CD4-positive, alpha-beta T cell (primary cell): ENCODE measurements around the gene TTC33. TPM values are rescaled to one million over a fixed set of nuclear protein-coding genes. Genes with fewer than 3 reads are reported as not detected.

Experiments
- ATAC-seq: fragments of 200-7000 bp; cut with Tn5 transposase; one replicate; pipeline ENCODE4 v1.10.0; 2022; ENCODE audit warnings: mild to moderate bottlenecking; ENCODE audit not compliant: poor library complexity
- CTCF ChIA-PET: fragments of 350-600 bp; sonication (Branson Sonifier 250); formaldehyde crosslinking; loops from one replicate; lab custom pipeline; 2021; ENCODE audit warnings: antibody characterized with exemption, inconsistent platforms; lab: Charles Lee
- POLR2A ChIA-PET: fragments of 350-600 bp; sonication (Branson Sonifier 250); formaldehyde crosslinking; loops from one replicate; lab custom pipeline; 2021; ENCODE audit warnings: antibody characterized with exemption, inconsistent platforms; lab: Charles Lee
- DNase-seq, 14 experiments: peaks; one replicate each; pipeline ENCODE4 v3.0.0-alpha.2; 2013 to 2020; ENCODE audit warnings: mixed read lengths in 2 of 14
- H3K27ac ChIP-seq, 2 donors: one replicate each; pipeline versions ENCODE4 v1.5.1 to v1.7.0; 2013; ENCODE audit warnings: low read length in 2 of 2, low read depth in 1 of 2, mild to moderate bottlenecking in 1 of 2
- H3K27me3 ChIP-seq, 2 experiments: 1 replicate in 1 of 2; 2 replicates in 1 of 2; pipeline versions ENCODE4 v1.6.1 to v1.7.0; 2013; ENCODE audit warnings: low read length in 2 of 2, control low read depth in 1 of 2, mild to moderate bottlenecking in 1 of 2, moderate library complexity in 1 of 2; ENCODE audit not compliant: insufficient read depth in 2 of 2, control insufficient read depth in 1 of 2
- H3K36me3 ChIP-seq: one replicate; pipeline ENCODE4 v1.6.1; 2013; ENCODE audit warnings: low read length, control low read depth; ENCODE audit not compliant: insufficient read depth
- H3K4me1 ChIP-seq: one replicate; pipeline ENCODE4 v1.6.1; 2013; ENCODE audit warnings: low read length, control low read depth; ENCODE audit not compliant: insufficient read depth
- H3K4me3 ChIP-seq: one replicate; pipeline ENCODE4 v1.5.1; 2013; ENCODE audit warnings: mild to moderate bottlenecking, low read length, moderate library complexity
- H3K9me3 ChIP-seq, 2 experiments: 1 replicate in 1 of 2; 2 replicates in 1 of 2; pipeline versions ENCODE4 v1.6.1 to v1.7.0; 2013; ENCODE audit warnings: low read length in 2 of 2, mild to moderate bottlenecking in 2 of 2, control low read depth in 1 of 2, moderate library complexity in 1 of 2; ENCODE audit not compliant: control insufficient read depth in 1 of 2, insufficient read depth in 1 of 2
- H3K27ac Mint-ChIP-seq: one replicate; pipeline ENCODE4 v1.8.0; 2020; ENCODE audit warnings: mixed read lengths
- H3K27me3 Mint-ChIP-seq: one replicate; pipeline ENCODE4 v1.8.0; 2021; ENCODE audit warnings: mixed read lengths
- H3K36me3 Mint-ChIP-seq: one replicate; pipeline ENCODE4 v1.8.0; 2021; ENCODE audit warnings: low read depth, mixed read lengths
- H3K4me1 Mint-ChIP-seq: one replicate; pipeline ENCODE4 v1.8.0; 2021; ENCODE audit warnings: low read depth, mixed read lengths
- H3K4me3 Mint-ChIP-seq: one replicate; pipeline ENCODE4 v1.8.0; 2020; ENCODE audit warnings: mild to moderate bottlenecking, mixed read lengths
- H3K9me3 Mint-ChIP-seq: one replicate; pipeline ENCODE4 v1.8.0; 2020; ENCODE audit warnings: mixed read lengths
- intact Hi-C, 2 experiments: fragments of 100-400 bp; cut with DNase I in 1 of 2; cut with micrococcal nuclease in 1 of 2; formaldehyde crosslinking; loops; one replicate each; pipeline versions ENCODE4 v1.15.1 to v1.9.0; 2023 to 2025; cut with DNase I, micrococcal nuclease
- total RNA-seq, 174 experiments: library from RNA in 2 of 174; stranded (reverse) in 2 of 174; gene quantifications; one replicate each; pipeline ENCODE4 v1.2.3 and lab custom pipeline; 2021 to 2026
- TF ChIP-seq, protein P1 (sequence below): fragments of 200-600 bp; IDR thresholded peaks from one replicate; pipeline ENCODE4 v1.8.0; 2022; ENCODE audit warnings: antibody characterized with exemption, mild to moderate bottlenecking

Gene TTC33
- total RNA-seq, 2 experiments from 2014 or later, result 8.7 to 12.0 TPM

DNA sequence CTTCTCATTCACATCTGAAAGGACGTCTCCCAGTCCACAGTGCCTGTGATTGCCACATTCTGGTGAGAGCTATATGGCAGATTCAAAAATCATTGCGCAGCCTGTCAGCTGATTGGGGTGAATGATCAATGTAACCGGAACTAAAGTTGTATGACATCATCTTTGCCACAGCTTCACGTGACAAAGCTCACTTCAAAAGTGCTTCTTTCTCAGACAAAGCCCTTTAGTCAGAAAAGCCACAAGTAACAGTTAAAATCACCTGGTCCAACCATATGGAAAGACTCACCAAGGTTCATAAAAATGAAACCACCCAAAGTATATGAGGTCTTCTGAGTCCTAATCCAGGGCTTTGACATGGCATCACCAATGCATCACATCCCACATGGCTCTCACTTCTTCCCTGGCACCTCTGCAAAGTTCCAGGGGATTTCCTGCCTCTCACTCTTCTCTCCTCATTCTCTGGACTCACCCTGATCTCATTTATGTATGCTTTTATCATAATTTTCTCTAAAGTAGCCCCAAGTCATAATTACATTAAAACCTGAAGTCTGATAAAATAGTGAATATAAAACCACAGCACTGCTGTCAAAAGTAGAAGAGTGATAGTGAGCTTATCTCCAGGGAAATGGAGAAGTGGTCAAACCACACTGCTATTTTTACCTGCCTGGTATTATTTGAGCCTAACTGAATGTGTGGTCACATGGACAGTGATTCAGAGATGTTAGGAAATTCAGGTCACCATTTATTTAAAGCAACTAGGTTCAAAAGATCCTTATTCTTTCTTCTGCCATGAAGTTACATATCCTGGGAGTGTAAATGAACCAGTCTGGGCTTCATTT is 269.1 kb downstream of the TTC33 start:
- Mint-ChIP-seq H3K36me3 (no peaks in the 10 kb centered on the region), H3K27me3 (no peaks in the 10 kb centered on the region), H3K4me3 (peak overlapping the region; percentile 26), H3K9me3 (no peaks in the 10 kb centered on the region), H3K27ac (peak overlapping the region; percentile 64), H3K4me1 (peaks cover 42% of the 10 kb centered on the region)
- Histone ChIP-seq H3K9me3 (no peaks in the 10 kb centered on the region), H3K4me3 (no peak overlapping the region), H3K27me3 (no peaks in the 10 kb centered on the region), H3K4me1 (peaks cover 5% of the 10 kb centered on the region), H3K36me3 (no peaks in the 10 kb centered on the region), H3K27ac (peak overlapping the region in 1 of 2 donors; percentile 8)
- intact Hi-C loops, result loop anchor here in 1 of 2 experiments (2.0 to 5.0 kb wide), 4 partner anchors 44 to 196 kb away; no protein-coding TSS in a partner anchor
- ATAC-seq, result peak; percentile 85
- TF ChIP-seq, protein P1, sequence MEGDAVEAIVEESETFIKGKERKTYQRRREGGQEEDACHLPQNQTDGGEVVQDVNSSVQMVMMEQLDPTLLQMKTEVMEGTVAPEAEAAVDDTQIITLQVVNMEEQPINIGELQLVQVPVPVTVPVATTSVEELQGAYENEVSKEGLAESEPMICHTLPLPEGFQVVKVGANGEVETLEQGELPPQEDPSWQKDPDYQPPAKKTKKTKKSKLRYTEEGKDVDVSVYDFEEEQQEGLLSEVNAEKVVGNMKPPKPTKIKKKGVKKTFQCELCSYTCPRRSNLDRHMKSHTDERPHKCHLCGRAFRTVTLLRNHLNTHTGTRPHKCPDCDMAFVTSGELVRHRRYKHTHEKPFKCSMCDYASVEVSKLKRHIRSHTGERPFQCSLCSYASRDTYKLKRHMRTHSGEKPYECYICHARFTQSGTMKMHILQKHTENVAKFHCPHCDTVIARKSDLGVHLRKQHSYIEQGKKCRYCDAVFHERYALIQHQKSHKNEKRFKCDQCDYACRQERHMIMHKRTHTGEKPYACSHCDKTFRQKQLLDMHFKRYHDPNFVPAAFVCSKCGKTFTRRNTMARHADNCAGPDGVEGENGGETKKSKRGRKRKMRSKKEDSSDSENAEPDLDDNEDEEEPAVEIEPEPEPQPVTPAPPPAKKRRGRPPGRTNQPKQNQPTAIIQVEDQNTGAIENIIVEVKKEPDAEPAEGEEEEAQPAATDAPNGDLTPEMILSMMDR, result no peak
- ChIA-PET POLR2A (no interaction called here), CTCF (no interaction called here)
- DNase-seq, result peak in 11 of 14 experiments; percentile 1 to 88 (median 19)

DNA sequence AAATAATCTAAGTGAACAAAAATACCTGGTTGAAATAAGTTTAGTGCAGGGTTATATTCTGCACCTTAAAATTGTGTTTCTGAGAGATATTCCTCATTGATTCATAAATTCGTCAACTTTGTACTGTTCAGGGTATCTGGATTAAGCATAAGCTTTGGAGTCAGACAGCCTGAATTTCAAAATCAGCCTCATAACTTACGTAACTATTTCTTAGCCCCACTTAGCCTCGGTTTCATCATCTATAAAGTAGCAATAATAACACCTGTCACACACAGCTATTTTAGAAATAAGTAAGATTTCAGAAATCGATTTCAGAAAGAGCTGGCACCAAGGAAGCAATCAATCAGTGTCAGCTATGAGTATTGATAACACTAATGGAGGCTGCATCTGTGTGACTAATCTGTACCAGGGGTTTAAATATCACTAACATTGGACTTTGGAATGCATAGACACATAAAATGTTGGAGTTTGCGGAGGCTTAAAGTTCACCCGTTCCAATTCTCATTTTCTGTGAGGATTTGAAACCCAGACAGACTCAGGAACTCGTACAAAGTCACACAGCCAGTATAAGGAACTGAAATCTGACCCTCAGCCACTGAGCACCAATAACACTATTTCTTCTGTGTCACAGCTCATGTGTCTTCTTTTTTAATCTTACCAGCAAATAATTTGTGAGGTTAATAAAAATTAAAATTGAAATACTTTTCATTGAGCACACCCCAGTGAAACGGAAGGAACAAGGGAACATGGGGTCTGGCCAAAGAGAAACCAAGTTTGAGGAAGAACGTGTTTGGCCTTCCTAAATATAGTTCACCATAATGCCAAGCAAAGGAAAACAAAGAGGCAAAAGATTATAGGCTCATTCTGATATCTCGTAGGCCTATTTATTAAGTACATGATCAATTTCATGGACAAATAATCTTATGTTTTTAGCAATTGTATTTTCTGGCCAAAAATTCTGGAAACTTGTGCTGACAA is 270.5 kb downstream of the TTC33 start:
- no peak overlapping the region for H3K27ac Mint-ChIP-seq
- H3K4me1 Mint-ChIP-seq, result peaks cover 40% of the 10 kb centered on the region
- Histone ChIP-seq H3K27me3 (no peaks in the 10 kb centered on the region), H3K27ac (no peak overlapping the region), H3K4me1 (peaks cover 8% of the 10 kb centered on the region), H3K4me3 (no peak overlapping the region), H3K9me3 (no peaks in the 10 kb centered on the region), H3K36me3 (no peaks in the 10 kb centered on the region)
- H3K4me3 Mint-ChIP-seq, result no peak overlapping the region
- H3K27me3 Mint-ChIP-seq, result no peaks in the 10 kb centered on the region
- POLR2A ChIA-PET, result interaction anchor here (0.6 kb wide), 1 partner anchor 17 kb away, joined by 3 read pairs; no protein-coding TSS in a partner anchor
- intact Hi-C loops, result loop anchor here in 1 of 2 experiments (5.0 kb wide), 3 partner anchors 43 to 197 kb away; no protein-coding TSS in a partner anchor
- TF ChIP-seq, protein P1, result no peak
- DNase-seq (peak in 2 of 14 experiments; percentile 34 to 39), ATAC-seq (no peak)
- CTCF ChIA-PET, result no interaction called here
- no peaks in the 10 kb centered on the region for H3K9me3 Mint-ChIP-seq
- no peaks in the 10 kb centered on the region for H3K36me3 Mint-ChIP-seq

DNA sequence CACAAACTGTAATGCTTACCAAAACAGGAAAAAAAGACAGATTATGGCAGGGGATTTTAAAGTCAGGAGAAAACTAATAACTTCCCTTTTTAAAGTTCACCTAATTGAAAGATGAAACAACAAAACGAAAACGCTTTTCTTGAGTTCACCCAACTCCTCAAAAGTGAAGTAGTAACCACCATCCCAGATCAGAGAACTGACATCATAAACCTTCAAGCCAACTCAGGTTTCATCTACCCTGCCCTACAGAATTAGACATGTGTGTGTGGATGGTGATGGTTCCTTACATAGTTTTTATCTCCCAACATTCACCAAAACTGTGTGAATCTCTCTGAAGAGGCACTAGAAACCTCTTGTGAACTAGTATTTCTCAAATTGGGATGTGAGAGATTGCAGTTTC is 271.3 kb downstream of the TTC33 start:
- Histone ChIP-seq H3K36me3 (no peaks in the 10 kb centered on the region), H3K4me1 (peaks cover 9% of the 10 kb centered on the region), H3K27me3 (no peaks in the 10 kb centered on the region), H3K4me3 (no peak overlapping the region), H3K27ac (no peak overlapping the region), H3K9me3 (no peaks in the 10 kb centered on the region)
- ChIA-PET CTCF (no interaction called here), POLR2A (interaction anchor here (0.6 to 0.9 kb wide), 2 partner anchors 18 to 202 kb away, joined by 3 read pairs; no protein-coding TSS in a partner anchor)
- no peaks in the 10 kb centered on the region for H3K36me3 Mint-ChIP-seq
- no peaks in the 10 kb centered on the region for H3K9me3 Mint-ChIP-seq
- H3K27me3 Mint-ChIP-seq, result no peaks in the 10 kb centered on the region
- TF ChIP-seq, protein P1, result no peak
- H3K4me3 Mint-ChIP-seq, result no peak overlapping the region
- intact Hi-C loops, result no loop called here
- peaks cover 43% of the 10 kb centered on the region for H3K4me1 Mint-ChIP-seq
- DNase-seq, result peak in 2 of 14 experiments; percentile 31 to 34
- no peak for ATAC-seq
- H3K27ac Mint-ChIP-seq, result no peak overlapping the region
